Measurements from ENCODE around the gene HPSE2.

The HPSE2 gene

GRCh38 chr10:98568551-98568950, 667.1 kb downstream of the HPSE2 start:
- no peaks in the 10 kb centered on the region for H3K9me3 Mint-ChIP-seq
- no peak overlapping the region for H3K27ac Mint-ChIP-seq
- H3K36me3 Mint-ChIP-seq (ENCODE audit: low read depth) = no peaks in the 10 kb centered on the region
- H3K4me3 Mint-ChIP-seq = no peak overlapping the region
- H3K27me3 Mint-ChIP-seq (ENCODE audit: low read depth) = peaks cover 4% of the 10 kb centered on the region
- H3K4me1 Mint-ChIP-seq = peaks cover 24% of the 10 kb centered on the region
- TF ChIP-seq, protein P1, sequence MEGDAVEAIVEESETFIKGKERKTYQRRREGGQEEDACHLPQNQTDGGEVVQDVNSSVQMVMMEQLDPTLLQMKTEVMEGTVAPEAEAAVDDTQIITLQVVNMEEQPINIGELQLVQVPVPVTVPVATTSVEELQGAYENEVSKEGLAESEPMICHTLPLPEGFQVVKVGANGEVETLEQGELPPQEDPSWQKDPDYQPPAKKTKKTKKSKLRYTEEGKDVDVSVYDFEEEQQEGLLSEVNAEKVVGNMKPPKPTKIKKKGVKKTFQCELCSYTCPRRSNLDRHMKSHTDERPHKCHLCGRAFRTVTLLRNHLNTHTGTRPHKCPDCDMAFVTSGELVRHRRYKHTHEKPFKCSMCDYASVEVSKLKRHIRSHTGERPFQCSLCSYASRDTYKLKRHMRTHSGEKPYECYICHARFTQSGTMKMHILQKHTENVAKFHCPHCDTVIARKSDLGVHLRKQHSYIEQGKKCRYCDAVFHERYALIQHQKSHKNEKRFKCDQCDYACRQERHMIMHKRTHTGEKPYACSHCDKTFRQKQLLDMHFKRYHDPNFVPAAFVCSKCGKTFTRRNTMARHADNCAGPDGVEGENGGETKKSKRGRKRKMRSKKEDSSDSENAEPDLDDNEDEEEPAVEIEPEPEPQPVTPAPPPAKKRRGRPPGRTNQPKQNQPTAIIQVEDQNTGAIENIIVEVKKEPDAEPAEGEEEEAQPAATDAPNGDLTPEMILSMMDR (IDR thresholded peaks at IDR 0.05; ENCODE audit: unreplicated experiment in 3 of 3) = no peak

GRCh38 chr10:98567391-98568133, 668.1 kb downstream of the HPSE2 start:
- H3K36me3 Mint-ChIP-seq (ENCODE audit: low read depth) = no peaks in the 10 kb centered on the region

DNA sequence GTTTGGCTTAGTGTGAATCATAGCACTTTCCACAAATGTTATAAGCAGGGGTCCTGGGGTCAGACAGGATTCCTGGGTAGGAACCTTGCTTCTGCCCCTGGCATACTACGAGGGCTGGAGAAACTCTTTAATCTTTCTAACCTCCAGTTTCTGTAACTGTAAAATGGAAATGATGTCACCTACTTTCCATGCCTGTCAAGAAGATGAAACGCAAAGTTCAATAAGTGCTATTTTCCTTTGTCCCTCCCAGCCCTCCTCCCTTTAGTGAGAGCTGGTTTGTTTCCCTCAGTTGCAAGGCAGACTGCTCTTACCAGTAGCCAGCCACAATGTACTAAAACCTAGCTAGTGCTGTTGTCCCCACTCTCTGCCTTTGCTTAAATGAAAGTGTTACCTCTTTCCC, 671.8 kb downstream of the HPSE2 start:
- H3K27me3 Mint-ChIP-seq (ENCODE audit: low read depth) = no peaks in the 10 kb centered on the region
- H3K36me3 Mint-ChIP-seq (ENCODE audit: low read depth) = no peaks in the 10 kb centered on the region
- no peak overlapping the region for H3K27ac Mint-ChIP-seq
- no peak overlapping the region for H3K4me3 Mint-ChIP-seq
- TF ChIP-seq, protein P1 (IDR thresholded peaks at IDR 0.05; ENCODE audit: unreplicated experiment in 3 of 3) = no peak
- H3K4me1 Mint-ChIP-seq = no peaks in the 10 kb centered on the region
- no peaks in the 10 kb centered on the region for H3K9me3 Mint-ChIP-seq

More at GRCh38 chr10:98567391-98568133, 668.1 kb downstream of the HPSE2 start:
- Mint-ChIP-seq H3K4me1 (peaks cover 23% of the 10 kb centered on the region), H3K4me3 (no peak overlapping the region), H3K27me3 (ENCODE audit: low read depth) (peaks cover 4% of the 10 kb centered on the region), H3K9me3 (no peaks in the 10 kb centered on the region), H3K27ac (peak overlapping the region in 2 of 3 experiments; percentile 61 to 76)
- TF ChIP-seq, protein P1 (IDR thresholded peaks at IDR 0.05; ENCODE audit: unreplicated experiment in 3 of 3) = no peak

DNA sequence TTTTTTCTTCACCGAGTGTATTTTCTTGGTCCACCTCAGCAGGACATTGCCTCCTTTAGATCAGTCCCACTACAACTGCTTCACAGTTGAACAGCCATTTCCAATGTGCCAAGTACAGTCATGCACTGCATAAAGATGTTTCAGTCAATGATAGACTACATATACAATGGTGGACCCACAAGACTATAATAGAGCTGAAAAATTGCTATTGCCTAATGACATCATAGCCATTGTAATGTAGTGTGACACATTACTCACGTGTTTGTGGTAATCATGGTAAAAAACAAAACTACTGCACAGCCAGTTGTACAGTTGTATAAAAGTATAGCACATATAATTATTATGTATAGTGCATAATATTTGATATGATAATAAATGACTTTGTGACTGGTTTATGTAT, 675.1 kb downstream of the HPSE2 start:
- Mint-ChIP-seq H3K4me1 (no peaks in the 10 kb centered on the region), H3K36me3 (ENCODE audit: low read depth) (no peaks in the 10 kb centered on the region), H3K27ac (no peak overlapping the region), H3K4me3 (no peak overlapping the region), H3K9me3 (no peaks in the 10 kb centered on the region), H3K27me3 (ENCODE audit: low read depth) (no peaks in the 10 kb centered on the region)
- TF ChIP-seq, protein P1 (IDR thresholded peaks at IDR 0.05; ENCODE audit: unreplicated experiment in 3 of 3) = no peak

DNA sequence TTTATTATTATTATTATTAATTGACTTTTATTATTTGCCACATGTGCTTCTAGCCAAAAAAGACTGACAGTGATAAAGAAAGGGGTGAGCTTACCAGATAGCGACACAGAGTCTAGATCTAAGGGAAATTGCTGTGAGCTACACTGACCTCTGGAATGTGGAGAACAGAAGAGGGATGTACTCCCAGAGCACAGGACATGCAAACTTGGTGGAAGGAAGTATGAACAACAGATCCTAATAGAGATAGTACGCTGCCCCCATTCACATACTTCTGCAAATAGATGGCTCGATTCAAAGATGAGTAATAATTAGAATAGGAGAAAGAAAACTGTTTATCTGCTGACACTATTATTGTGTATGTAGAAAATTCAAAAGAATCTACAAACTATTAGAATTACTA, 679.6 kb downstream of the HPSE2 start:
- TF ChIP-seq, protein P1 (IDR thresholded peaks at IDR 0.05; ENCODE audit: unreplicated experiment in 3 of 3) = no peak
- Mint-ChIP-seq H3K27ac (no peak overlapping the region), H3K4me3 (no peak overlapping the region), H3K36me3 (ENCODE audit: low read depth) (no peaks in the 10 kb centered on the region), H3K27me3 (ENCODE audit: low read depth) (no peaks in the 10 kb centered on the region), H3K9me3 (no peaks in the 10 kb centered on the region), H3K4me1 (no peaks in the 10 kb centered on the region)
